ENCODE results near the gene PHKA2. TPM values are rescaled to one million over a fixed set of nuclear protein-coding genes. Genes with fewer than 3 reads are reported as not detected.

PHKA2 gene
- total and polyA plus RNA-seq, 3 donors from 2014 or later, result 42.4 to 95.7 (median 89.9) TPM

- Histone ChIP-seq H3K27ac (no peak overlapping the region), H3K4me1 (no peaks in the 10 kb centered on the region), H3K27me3 (no peaks in the 10 kb centered on the region), H3K4me3 (no peak overlapping the region), H3K36me3 (ENCODE audit: low read depth, missing control alignments) (no peaks in the 10 kb centered on the region), H3K9me3 (no peaks in the 10 kb centered on the region)
- DNase-seq, result no peak
- intact Hi-C loops (cut with DNase I; ENCODE audit: low total_unique reads), result no loop called here
- no peak for TF ChIP-seq POLR2A (IDR thresholded peaks at IDR 0.05)
- no peak for TF ChIP-seq CTCF (IDR thresholded peaks at IDR 0.05)
- 85 to 93% methylated on average over 4 of the region's 4 CpGs for WGBS, 2 donors
Observed at GRCh38 chrX:18949291-18949943, 34.5 kb downstream of the PHKA2 start.

GRCh38 chrX:18946611-18947010, 37.3 kb downstream of the PHKA2 start:
- Histone ChIP-seq H3K4me3 (no peak overlapping the region), H3K27me3 (no peaks in the 10 kb centered on the region), H3K4me1 (no peaks in the 10 kb centered on the region), H3K9me3 (no peaks in the 10 kb centered on the region), H3K27ac (no peak overlapping the region), H3K36me3 (ENCODE audit: low read depth, missing control alignments) (no peaks in the 10 kb centered on the region)
- intact Hi-C loops (cut with DNase I; ENCODE audit: low total_unique reads), result no loop called here
- TF ChIP-seq POLR2A (IDR thresholded peaks at IDR 0.05), result no peak
- no peak for TF ChIP-seq CTCF (IDR thresholded peaks at IDR 0.05)
- WGBS, 2 donors, result 96 to 100% methylated on average over 1 to 4 of the region's 4 CpGs
- DNase-seq, result no peak

- no peak for TF ChIP-seq POLR2A (IDR thresholded peaks at IDR 0.05)
- no peak for TF ChIP-seq CTCF (IDR thresholded peaks at IDR 0.05)
- Histone ChIP-seq H3K27ac (no peak overlapping the region), H3K36me3 (ENCODE audit: low read depth, missing control alignments) (no peaks in the 10 kb centered on the region), H3K4me1 (no peaks in the 10 kb centered on the region), H3K27me3 (no peaks in the 10 kb centered on the region), H3K4me3 (no peak overlapping the region), H3K9me3 (no peaks in the 10 kb centered on the region)
- intact Hi-C loops (cut with DNase I; ENCODE audit: low total_unique reads), result no loop called here
- 88 to 94% methylated on average over 6 of the region's 6 CpGs for WGBS, 2 donors
- DNase-seq, result no peak
Observed at GRCh38 chrX:18946157-18946556, 37.8 kb downstream of the PHKA2 start.

GRCh38 chrX:18945483-18945882, 38.4 kb downstream of the PHKA2 start:
- no peaks in the 10 kb centered on the region for H3K36me3 ChIP-seq (ENCODE audit: low read depth, missing control alignments)
- intact Hi-C loops (cut with DNase I; ENCODE audit: low total_unique reads), result no loop called here
- 71 to 80% methylated on average over 2 of the region's 2 CpGs for WGBS, 2 donors

GRCh38 chrX:18944482-18944881, 39.4 kb downstream of the PHKA2 start:
- Histone ChIP-seq H3K27ac (no peak overlapping the region), H3K9me3 (no peaks in the 10 kb centered on the region), H3K36me3 (ENCODE audit: low read depth, missing control alignments) (no peaks in the 10 kb centered on the region), H3K4me3 (no peak overlapping the region), H3K4me1 (no peaks in the 10 kb centered on the region), H3K27me3 (no peaks in the 10 kb centered on the region)
- intact Hi-C loops (cut with DNase I; ENCODE audit: low total_unique reads), result no loop called here
- WGBS, 2 donors, result 42 to 65% methylated on average over 4 of the region's 4 CpGs
- no peak for DNase-seq
- TF ChIP-seq POLR2A (IDR thresholded peaks at IDR 0.05), result no peak
- TF ChIP-seq CTCF (IDR thresholded peaks at IDR 0.05), result no peak

More at GRCh38 chrX:18945483-18945882, 38.4 kb downstream of the PHKA2 start:
- H3K4me1 ChIP-seq, result no peaks in the 10 kb centered on the region
- no peaks in the 10 kb centered on the region for H3K27me3 ChIP-seq
- TF ChIP-seq POLR2A (IDR thresholded peaks at IDR 0.05), result no peak
- DNase-seq, result no peak
- no peaks in the 10 kb centered on the region for H3K9me3 ChIP-seq
- no peak overlapping the region for H3K4me3 ChIP-seq
- no peak overlapping the region for H3K27ac ChIP-seq

All from testis (tissue), 3 donors.